GM12878 (cell line): ENCODE data around the gene PCSK1. TPM values are rescaled to one million over a fixed set of nuclear protein-coding genes. Genes with fewer than 3 reads are reported as not detected.
A peak's percentile ranks its signal among the peaks of the same experiment; 100 is the strongest.

Experiments
- ATAC-seq: fragments of 200-7000 bp; cut with Tn5 transposase; 3 replicates; pipeline ENCODE4 v1.9.1; 2020; ENCODE audit warnings: mild to moderate bottlenecking, moderate library complexity
- BruUV-seq: library from RNA; stranded (reverse); fragments of 400-500 nt; replicated peaks from 2 replicates; lab custom pipeline; 2021; lab: Mats Ljungman, UMichigan
- CTCF ChIA-PET: fragments of 300-600 bp; sonication (Branson Sonifier 250); formaldehyde crosslinking; extraction: SDS; loops from one replicate; lab custom pipeline; 2021; ENCODE audit warnings: inconsistent platforms; lab: Yijun Ruan, JAX
- POLR2A ChIA-PET: fragments of 350-600 bp; formaldehyde crosslinking; extraction: SDS; loops from one replicate; lab custom pipeline; 2021; ENCODE audit warnings: inconsistent platforms; lab: Charles Lee
- RAD21 ChIA-PET: fragments of 300-600 bp; sonication (Branson Sonifier 250); formaldehyde crosslinking; loops from one replicate; lab custom pipeline; 2023; ENCODE audit warnings: antibody characterized with exemption; ENCODE audit not compliant: unreplicated experiment; lab: Charles Lee
- SMC1A ChIA-PET: fragments of 300-600 bp; sonication (Branson Sonifier 250); formaldehyde crosslinking; loops from one replicate; lab custom pipeline; 2023; ENCODE audit not compliant: unreplicated experiment, uncharacterized antibody; lab: Charles Lee
- DNase-seq: peaks from one replicate; pipeline ENCODE4 v3.0.0-alpha.2; 2011; ENCODE audit warnings: low read depth, low spot score
- FAIRE-seq: peaks from 3 replicates; lab custom pipeline; 2011; peaks lifted over from hg19 to GRCh38; lab: Jason Lieb, UNC
- H2AFZ ChIP-seq: 2 replicates; pipeline ENCODE4 v1.6.0; 2011; ENCODE audit warnings: low read depth, low read length, control low read depth; ENCODE audit not compliant: control insufficient read depth
- H3K27ac ChIP-seq: 2 replicates; pipeline ENCODE4 v1.5.1; 2011; ENCODE audit warnings: control low read depth; ENCODE audit not compliant: control insufficient read depth, insufficient read depth
- H3K27me3 ChIP-seq, 2 experiments: replicated peaks in 1 of 2; 2 replicates each; pipeline versions ENCODE4 v1.6.0 to v1.6.1; 2011; ENCODE audit warnings: low read length in 1 of 2; ENCODE audit not compliant: control insufficient read depth in 2 of 2, insufficient read depth in 2 of 2
- H3K36me3 ChIP-seq, 2 experiments: 2 replicates each; pipeline ENCODE4 v1.5.1; 2011; ENCODE audit warnings: low read length in 1 of 2; ENCODE audit not compliant: control insufficient read depth in 2 of 2, insufficient read depth in 2 of 2
- H3K4me1 ChIP-seq: 2 replicates; pipeline ENCODE4 v1.6.1; 2011; ENCODE audit warnings: mild to moderate bottlenecking, low read length, moderate library complexity, mixed read lengths; ENCODE audit not compliant: control insufficient read depth, insufficient read depth
- H3K4me2 ChIP-seq: 2 replicates; pipeline ENCODE4 v1.6.0; 2011; ENCODE audit warnings: control low read depth; ENCODE audit not compliant: control insufficient read depth, insufficient read depth
- H3K4me3 ChIP-seq: fragments of 200-600 bp; sonication (generic); 2 replicates; pipeline ENCODE4 v1.5.1; 2016
- H3K79me2 ChIP-seq: 2 replicates; pipeline ENCODE4 v1.6.0; 2011; ENCODE audit warnings: low read length; ENCODE audit not compliant: control insufficient read depth, insufficient read depth
- H3K9ac ChIP-seq: 2 replicates; pipeline ENCODE4 v1.8.0; 2011; ENCODE audit warnings: low read length, control low read depth, mixed read lengths; ENCODE audit not compliant: control insufficient read depth, insufficient read depth
- H3K9me3 ChIP-seq: replicated peaks from 3 replicates; pipeline ENCODE4 v1.5.1; 2011; ENCODE audit warnings: mild to moderate bottlenecking, low read length; ENCODE audit not compliant: control insufficient read depth, insufficient read depth
- H4K20me1 ChIP-seq: 2 replicates; pipeline ENCODE4 v1.6.0; 2011; ENCODE audit not compliant: control insufficient read depth, insufficient read depth
- GATAD2B ChIP-seq: fragments of 450-650 bp; conservative IDR thresholded peaks from 2 replicates; pipeline ENCODE4 v1.6.1; 2017; ENCODE audit warnings: low read depth, mild to moderate bottlenecking, moderate library complexity
- MXI1 ChIP-seq: fragments of 150-350 bp; IDR thresholded peaks from 2 replicates; pipeline ENCODE4 v1.6.1; 2011; ENCODE audit warnings: low read depth, mild to moderate bottlenecking, inconsistent platforms, low read length, improper control_type of control experiment
- NR2C1 ChIP-seq: fragments of 450-650 bp; IDR thresholded peaks from 2 replicates; pipeline ENCODE4 v1.6.1; 2017; ENCODE audit warnings: antibody characterized with exemption, mild to moderate bottlenecking, moderate library complexity
- RAD21 ChIP-seq: IDR thresholded peaks from 2 replicates; pipeline ENCODE4 v1.6.1; 2011; ENCODE audit warnings: mild to moderate bottlenecking, low read depth, low read length, moderate library complexity; ENCODE audit not compliant: insufficient read depth
- SRF ChIP-seq, 2 experiments: IDR thresholded peaks; 2 replicates each; pipeline ENCODE4 v1.6.1; 2011; ENCODE audit warnings: low read depth in 2 of 2, low read length in 2 of 2, mild to moderate bottlenecking in 1 of 2, moderate library complexity in 1 of 2
- TBL1XR1 ChIP-seq: IDR thresholded peaks from 2 replicates; pipeline ENCODE4 v1.6.1; 2012; ENCODE audit warnings: low read depth, low read length, improper control_type of control experiment
- YY1 ChIP-seq: IDR thresholded peaks from 2 replicates; pipeline ENCODE4 v1.6.1; 2011; ENCODE audit warnings: low read depth, mild to moderate bottlenecking, low read length
- ZNF274 ChIP-seq: IDR thresholded peaks from one replicate; pipeline ENCODE4 v1.8.0; 2011; ENCODE audit not compliant: insufficient read length, insufficient read depth
- WGBS: methylation state at CpG from one replicate; pipeline ENCODE4 v1.1.6; 2016; ENCODE audit warnings: low lambda C conversion rate; ENCODE audit not compliant: insufficient replicate concordance, insufficient coverage; ENCODE audit errors: missing lambda C conversion rate; 5-methylcytosine and 5-hydroxymethylcytosine counted together
- in situ Hi-C: fragments of 300-500 bp; cut with MboI; formaldehyde crosslinking; loops from 9 replicates; pipeline ENCODE4 v1.14.3; 2018; ENCODE audit warnings: mixed read lengths
- intact Hi-C: fragments of 100-400 bp; cut with micrococcal nuclease; formaldehyde crosslinking; loops from one replicate; pipeline ENCODE4 v1.14.2; 2022; ENCODE audit not compliant: unreplicated experiment
- polyA plus RNA-seq, 11 experiments: library from polyadenylated mRNA; depleted of rRNA in 4 of 11; unstranded in 6 of 11; stranded (reverse) in 5 of 11; fragments of >200 nt; fragmentation: Nextera tagmentation in 4 of 11; fragmentation: Illumina TruSeq in 1 of 11; extraction: Ambion mirVana in 4 of 11; extraction: Trizol in 1 of 11; gene quantifications; 1 replicate in 1 of 11; 2 replicates in 10 of 11; pipeline versions ENCODE4 v1.2.1 to v1.2.3, GENCODE V29; 2011 to 2016; ENCODE audit warnings: inconsistent platforms in 2 of 11, missing spikeins in 2 of 11, low read depth in 1 of 11
- total RNA-seq, 4 experiments: library from RNA; depleted of rRNA in 3 of 4; stranded (reverse); fragments of >200 nt in 3 of 4; fragmentation: Illumina TruSeq in 1 of 4; extraction: Trizol in 1 of 4; gene quantifications; 2 replicates each; pipeline versions ENCODE4 v1.2.1 to v1.2.3, GENCODE V29; 2013 to 2021

Gene PCSK1
- total and polyA plus RNA-seq, 10 of the 15 experiments (the other 5 are each of a cell fraction or from before 2014, with no cell fraction given) = 0.03 to 0.24 (median 0.07) TPM; not detected in 4

DNA sequence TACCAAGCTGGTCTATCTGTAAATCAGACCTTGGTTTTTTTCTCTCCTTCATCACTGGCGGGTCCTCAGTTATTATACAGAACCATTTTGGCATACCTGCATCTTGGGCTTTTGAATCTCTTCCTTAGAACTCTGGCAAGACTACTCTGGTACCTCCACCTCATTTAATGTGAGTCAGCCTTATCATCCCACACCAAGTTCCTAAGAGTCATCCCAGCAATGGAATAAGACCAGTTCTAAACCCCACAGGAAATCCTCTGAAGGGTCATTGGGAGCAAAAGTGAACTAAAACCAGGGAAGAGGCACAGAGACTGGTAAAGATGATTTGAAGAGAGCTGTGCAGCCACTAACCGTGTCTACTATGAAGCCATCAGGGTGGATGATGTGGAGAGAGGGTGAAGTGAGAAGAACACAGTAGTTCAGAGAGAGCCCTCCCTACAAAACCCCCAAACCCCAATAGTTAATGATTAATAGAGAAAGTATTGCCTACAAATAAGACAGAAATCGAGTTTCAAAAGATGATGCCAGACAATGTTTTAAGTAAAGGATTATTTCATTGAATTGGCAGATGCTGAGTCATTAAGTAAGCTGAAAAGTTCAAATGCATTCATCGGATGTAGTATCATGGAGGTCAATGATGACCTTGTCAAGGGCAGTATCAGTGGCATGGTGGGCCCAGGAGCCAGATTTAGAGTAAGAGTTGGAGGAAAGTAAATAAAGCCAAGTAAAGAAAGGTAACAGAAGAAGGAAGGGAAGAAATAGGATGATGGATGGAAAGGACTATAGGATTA lies 85.4 kb downstream of the PCSK1 start:
- H3K9ac ChIP-seq = no peak overlapping the region
- H3K27ac ChIP-seq = no peak overlapping the region
- no peaks in the 10 kb centered on the region for H3K27me3 ChIP-seq
- ChIA-PET CTCF (interaction anchor here (1.0 to 14.8 kb wide), 3 partner anchors 12 to 251 kb away, joined by 3 to 360 read pairs (median 102); no protein-coding TSS in a partner anchor), SMC1A (interaction anchor here (1.0 to 3.2 kb wide), 3 partner anchors 10 to 255 kb away, joined by 4 to 15 read pairs (median 5); no protein-coding TSS in a partner anchor), RAD21 (no interaction called here), POLR2A (no interaction called here)
- BruUV-seq = no TSS peak
- H4K20me1 ChIP-seq = no peaks in the 10 kb centered on the region
- 0 out of 3 replicates have a peak, but pooled peaks have one; percentile 30 for ATAC-seq
- TF ChIP-seq NR2C1 (no peak), ZNF274 (no peak), TBL1XR1 (no peak), RAD21 (no peak), SRF (IDR thresholded peaks at IDR 0.05; ENCODE audit: low read depth in 2 of 2, low read length in 2 of 2) (no peak), GATAD2B (no peak), YY1 (no peak), MXI1 (no peak)
- intact Hi-C loops (loop anchor here (10.0 kb wide), 2 partner anchors 337 to 367 kb away; no protein-coding TSS in a partner anchor), in situ Hi-C loops (loop anchor here (5.0 to 10.0 kb wide), 2 partner anchors 250 to 347 kb away; no protein-coding TSS in a partner anchor)
- no peaks in the 10 kb centered on the region for H3K36me3 ChIP-seq
- H3K4me2 ChIP-seq = no peak overlapping the region
- H3K9me3 ChIP-seq = no peaks in the 10 kb centered on the region
- no peak overlapping the region for H3K4me3 ChIP-seq
- no peak overlapping the region for H2AFZ ChIP-seq
- no peaks in the 10 kb centered on the region for H3K4me1 ChIP-seq
- DNase-seq = no peak
- FAIRE-seq = no peak
- H3K79me2 ChIP-seq = no peaks in the 10 kb centered on the region
- 55% methylated on average over 4 of the region's 4 CpGs for WGBS
